Mammary epithelial cell (primary cell): Measurements from ENCODE around the gene LYRM2.

Experiments used
- EZH2 ChIP-seq: IDR thresholded peaks from 2 replicates; pipeline ENCODE4 v1.6.1; 2012; ENCODE audit warnings: low read length, inconsistent platforms, borderline replicate concordance
- TF ChIP-seq, protein P1 (sequence below), 2 donors: IDR thresholded peaks in 1 of 2; conservative IDR thresholded peaks in 1 of 2; 2 replicates each; pipeline ENCODE4 v1.5.1; 2011 to 2012; ENCODE audit warnings: inconsistent platforms in 2 of 2, low read length in 2 of 2, mild to moderate bottlenecking in 2 of 2, control low read depth in 1 of 2, low read depth in 1 of 2; ENCODE audit not compliant: insufficient read depth in 1 of 2; ENCODE audit errors: extremely low read depth in 1 of 2

DNA sequence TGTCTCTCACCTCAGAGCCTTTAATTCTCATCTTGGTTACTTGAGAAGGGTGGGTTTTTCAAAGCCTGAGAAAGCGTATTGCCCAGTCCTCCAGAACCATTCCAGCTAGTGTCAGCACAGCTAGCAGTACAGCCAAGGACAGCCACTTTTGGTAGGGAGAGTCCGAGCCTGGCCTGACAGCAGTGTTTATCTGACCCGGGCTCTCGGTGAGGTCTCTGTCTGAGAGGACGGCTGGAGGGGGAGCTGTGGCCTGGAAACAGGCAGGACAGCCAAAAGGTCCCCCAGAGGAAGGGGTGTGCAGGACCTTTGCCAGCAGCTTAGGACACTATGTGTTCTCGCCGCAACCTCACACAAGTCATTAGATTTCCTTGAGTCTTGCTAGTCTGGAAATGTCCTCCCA lies 38.8 kb downstream of the LYRM2 start:
- TF ChIP-seq, protein P1, sequence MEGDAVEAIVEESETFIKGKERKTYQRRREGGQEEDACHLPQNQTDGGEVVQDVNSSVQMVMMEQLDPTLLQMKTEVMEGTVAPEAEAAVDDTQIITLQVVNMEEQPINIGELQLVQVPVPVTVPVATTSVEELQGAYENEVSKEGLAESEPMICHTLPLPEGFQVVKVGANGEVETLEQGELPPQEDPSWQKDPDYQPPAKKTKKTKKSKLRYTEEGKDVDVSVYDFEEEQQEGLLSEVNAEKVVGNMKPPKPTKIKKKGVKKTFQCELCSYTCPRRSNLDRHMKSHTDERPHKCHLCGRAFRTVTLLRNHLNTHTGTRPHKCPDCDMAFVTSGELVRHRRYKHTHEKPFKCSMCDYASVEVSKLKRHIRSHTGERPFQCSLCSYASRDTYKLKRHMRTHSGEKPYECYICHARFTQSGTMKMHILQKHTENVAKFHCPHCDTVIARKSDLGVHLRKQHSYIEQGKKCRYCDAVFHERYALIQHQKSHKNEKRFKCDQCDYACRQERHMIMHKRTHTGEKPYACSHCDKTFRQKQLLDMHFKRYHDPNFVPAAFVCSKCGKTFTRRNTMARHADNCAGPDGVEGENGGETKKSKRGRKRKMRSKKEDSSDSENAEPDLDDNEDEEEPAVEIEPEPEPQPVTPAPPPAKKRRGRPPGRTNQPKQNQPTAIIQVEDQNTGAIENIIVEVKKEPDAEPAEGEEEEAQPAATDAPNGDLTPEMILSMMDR (conservative IDR thresholded peaks at IDR 0.05 in 1 of 2, IDR thresholded peaks at IDR 0.05 in 1 of 2; ENCODE audit: extremely low read depth in 1 of 2, insufficient read depth in 1 of 2, low read depth in 1 of 2, low read length in 2 of 2) = no peak
- TF ChIP-seq EZH2 = no peak
